SK-N-SH (cell line): ENCODE measurements around the gene NFE2. TPM values are rescaled to one million over a fixed set of nuclear protein-coding genes. Genes with fewer than 3 reads are reported as not detected.

ENCODE experiments used
- CTCF ChIA-PET: fragments of 300-600, 350-600 bp; formaldehyde crosslinking; extraction: SDS; loops from one replicate; lab custom pipeline; 2021; lab: Yijun Ruan, JAX
- POLR2A ChIA-PET: fragments of 350-600 bp; sonication (Branson Sonifier 250); formaldehyde crosslinking; extraction: SDS; loops from one replicate; lab custom pipeline; 2020; ENCODE audit warnings: antibody characterized with exemption, inconsistent platforms; lab: Yijun Ruan, JAX
- DNase-seq: peaks from one replicate; pipeline ENCODE4 v3.0.0; 2012
- H2AFZ ChIP-seq: fragments of 200-600 bp; sonication (generic); 2 replicates; pipeline ENCODE4 v1.8.1; 2016; ENCODE audit warnings: antibody characterized with exemption, mild to moderate bottlenecking, low read depth
- H3F3A ChIP-seq: fragments of 200-600 bp; sonication (generic); replicated peaks from 2 replicates; pipeline ENCODE3; 2016; ENCODE audit warnings: antibody characterized with exemption, mild to moderate bottlenecking; ENCODE audit not compliant: insufficient read depth
- H3K27ac ChIP-seq, 2 experiments: fragments of 200-500 bp in 1 of 2; fragments of 200-600 bp in 1 of 2; sonication (Bioruptor generic) in 1 of 2; sonication (generic), shearing (Covaris generic) in 1 of 2; 2 replicates each; pipeline versions ENCODE4 v1.5.1 to v1.6.1; 2014 to 2016; ENCODE audit warnings: low read depth in 2 of 2, inconsistent platforms in 1 of 2, low read length in 1 of 2, mild to moderate bottlenecking in 1 of 2, mixed read lengths in 1 of 2
- H3K27me3 ChIP-seq: fragments of 200-600 bp; sonication (generic), shearing (Covaris generic); 2 replicates; pipeline ENCODE4 v1.6.1; 2016; ENCODE audit warnings: mixed run types; ENCODE audit not compliant: insufficient read depth
- H3K36me3 ChIP-seq, 2 experiments: fragments of 200-500 bp in 1 of 2; fragments of 200-600 bp in 1 of 2; sonication (Bioruptor generic) in 1 of 2; sonication (generic) in 1 of 2; replicated peaks in 1 of 2; 2 replicates each; pipeline versions ENCODE3 to v1.5.1; 2014 to 2016; ENCODE audit warnings: low read length in 1 of 2, mild to moderate bottlenecking in 1 of 2; ENCODE audit not compliant: insufficient read depth in 2 of 2, control insufficient read depth in 1 of 2
- H3K4me1 ChIP-seq, 2 experiments: fragments of 200-500 bp in 1 of 2; fragments of 200-600 bp in 1 of 2; sonication (Bioruptor generic) in 1 of 2; sonication (generic), shearing (Covaris generic) in 1 of 2; 2 replicates each; pipeline versions ENCODE4 v1.5.1 to v1.6.1; 2014 to 2016; ENCODE audit warnings: low read depth in 1 of 2, low read length in 1 of 2, mixed run types in 1 of 2; ENCODE audit not compliant: insufficient read depth in 2 of 2, control insufficient read depth in 1 of 2
- H3K4me2 ChIP-seq: fragments of 200-600 bp; sonication (generic), shearing (Covaris generic); 2 replicates; pipeline ENCODE4 v1.6.1; 2017; ENCODE audit warnings: mixed run types
- H3K4me3 ChIP-seq, 2 experiments: fragments of 200-500 bp in 1 of 2; fragments of 200-600 bp in 1 of 2; sonication (Bioruptor generic) in 1 of 2; sonication (generic), shearing (Covaris generic) in 1 of 2; 2 replicates each; pipeline versions ENCODE4 v1.5.1 to v1.8.1; 2014 to 2016; ENCODE audit warnings: low read depth in 2 of 2, inconsistent platforms in 1 of 2, low read length in 1 of 2, mild to moderate bottlenecking in 1 of 2, mixed read lengths in 1 of 2, moderate library complexity in 1 of 2
- H3K79me2 ChIP-seq: fragments of 200-600 bp; sonication (generic); 2 replicates; pipeline ENCODE4 v1.8.1; 2017; ENCODE audit warnings: mild to moderate bottlenecking; ENCODE audit not compliant: insufficient read depth
- H3K9ac ChIP-seq: fragments of 200-600 bp; sonication (generic); 2 replicates; pipeline ENCODE4 v1.6.1; 2017; ENCODE audit warnings: mixed run types
- H3K9me2 ChIP-seq: fragments of 200-600 bp; sonication (generic); 2 replicates; pipeline ENCODE4 v1.6.1; 2017; ENCODE audit warnings: mixed run types
- H3K9me3 ChIP-seq: fragments of 200-600 bp; sonication (generic); 2 replicates; pipeline ENCODE4 v1.6.1; 2017; ENCODE audit warnings: mixed run types, mild to moderate bottlenecking, moderate library complexity
- H4K20me1 ChIP-seq: fragments of 200-600 bp; sonication (generic); 2 replicates; pipeline ENCODE4 v1.6.1; 2017; ENCODE audit warnings: mild to moderate bottlenecking, mixed run types; ENCODE audit not compliant: insufficient read depth
- CHD2 ChIP-seq: fragments of 150-350 bp; IDR thresholded peaks from 2 replicates; pipeline ENCODE4 v1.6.1; 2018; ENCODE audit warnings: low read length; ENCODE audit not compliant: partially characterized antibody
- EP300 ChIP-seq, 2 experiments: IDR thresholded peaks; 2 replicates each; pipeline versions ENCODE4 v1.4.0 to v1.6.1; 2012; ENCODE audit warnings: borderline replicate concordance in 1 of 2, low read depth in 1 of 2, low read length in 1 of 2
- FOSL2 ChIP-seq: IDR thresholded peaks from 2 replicates; pipeline ENCODE4 v1.4.0; 2012; ENCODE audit warnings: low read depth, mild to moderate bottlenecking, moderate library complexity, borderline replicate concordance
- FOXJ3 ChIP-seq: sonication (generic); formaldehyde crosslinking; IDR thresholded peaks from 2 replicates; pipeline ENCODE4 v1.5.1; 2020; ENCODE audit warnings: mild to moderate bottlenecking, missing genetic modification reagents
- FOXM1 ChIP-seq: IDR thresholded peaks from 2 replicates; pipeline ENCODE4 v1.4.0; 2012; ENCODE audit warnings: low read depth, mild to moderate bottlenecking
- GABPA ChIP-seq: IDR thresholded peaks from 2 replicates; pipeline ENCODE4 v1.4.0; 2012; ENCODE audit warnings: low read depth, mild to moderate bottlenecking
- MEF2A ChIP-seq: IDR thresholded peaks from 2 replicates; pipeline ENCODE4 v1.4.0; 2012; ENCODE audit warnings: low read depth, borderline replicate concordance
- NFIC ChIP-seq: IDR thresholded peaks from 2 replicates; pipeline ENCODE4 v1.4.0; 2012; ENCODE audit warnings: borderline replicate concordance
- PBX3 ChIP-seq: IDR thresholded peaks from 2 replicates; pipeline ENCODE4; 2012
- POLR2AphosphoS5 ChIP-seq: IDR thresholded peaks from 2 replicates; pipeline ENCODE4 v1.6.1; 2012; ENCODE audit warnings: low read depth, low read length
- RAD21 ChIP-seq: IDR thresholded peaks from 2 replicates; pipeline ENCODE4 v1.6.1; 2012; ENCODE audit warnings: mild to moderate bottlenecking, low read length
- RCOR1 ChIP-seq: fragments of 150-350 bp; IDR thresholded peaks from 2 replicates; pipeline ENCODE4 v1.6.1; 2017; ENCODE audit warnings: antibody characterized with exemption, low read length
- REST ChIP-seq: IDR thresholded peaks from 2 replicates; pipeline ENCODE4 v1.6.1; 2012; ENCODE audit warnings: mild to moderate bottlenecking, low read depth, low read length, moderate library complexity
- RXRA ChIP-seq: IDR thresholded peaks from 2 replicates; pipeline ENCODE4 v1.4.0; 2012; ENCODE audit warnings: low read depth, mild to moderate bottlenecking, borderline replicate concordance
- TAF1 ChIP-seq: IDR thresholded peaks from 2 replicates; pipeline ENCODE4 v1.6.1; 2012; ENCODE audit warnings: low read depth, mild to moderate bottlenecking, low read length, moderate library complexity, borderline replicate concordance
- TCF12 ChIP-seq: IDR thresholded peaks from 2 replicates; pipeline ENCODE4 v1.4.0; 2012
- TEAD4 ChIP-seq: IDR thresholded peaks from 2 replicates; pipeline ENCODE4 v1.4.0; 2012; ENCODE audit warnings: mild to moderate bottlenecking, borderline replicate concordance; ENCODE audit not compliant: insufficient read depth
- USF1 ChIP-seq: IDR thresholded peaks from 2 replicates; pipeline ENCODE4 v1.4.0; 2012; ENCODE audit warnings: low read depth, borderline replicate concordance
- YY1 ChIP-seq: IDR thresholded peaks from 2 replicates; pipeline ENCODE4 v1.4.0; 2012; ENCODE audit warnings: low read depth, mild to moderate bottlenecking
- WGBS: methylation state at CpG from one replicate; pipeline ENCODE4 v1.1.6; 2017; ENCODE audit warnings: low lambda C conversion rate; 5-methylcytosine and 5-hydroxymethylcytosine counted together
- polyA plus RNA-seq, 3 experiments: library from polyadenylated mRNA; depleted of rRNA; stranded (reverse); fragments of >200 nt; gene quantifications; 2 replicates each; pipeline ENCODE4 v1.2.3, GENCODE V29; 2012
- TF ChIP-seq, protein P1 (sequence below): fragments of 200-600 bp; sonication (generic); IDR thresholded peaks from 2 replicates; pipeline ENCODE4 v1.6.1; 2017; ENCODE audit warnings: antibody characterized with exemption, mild to moderate bottlenecking, moderate library complexity

The NFE2 gene
- polyA plus RNA-seq, 1 of the 3 experiments (the other 2 are of a cell fraction) = 0.25 TPM

DNA sequence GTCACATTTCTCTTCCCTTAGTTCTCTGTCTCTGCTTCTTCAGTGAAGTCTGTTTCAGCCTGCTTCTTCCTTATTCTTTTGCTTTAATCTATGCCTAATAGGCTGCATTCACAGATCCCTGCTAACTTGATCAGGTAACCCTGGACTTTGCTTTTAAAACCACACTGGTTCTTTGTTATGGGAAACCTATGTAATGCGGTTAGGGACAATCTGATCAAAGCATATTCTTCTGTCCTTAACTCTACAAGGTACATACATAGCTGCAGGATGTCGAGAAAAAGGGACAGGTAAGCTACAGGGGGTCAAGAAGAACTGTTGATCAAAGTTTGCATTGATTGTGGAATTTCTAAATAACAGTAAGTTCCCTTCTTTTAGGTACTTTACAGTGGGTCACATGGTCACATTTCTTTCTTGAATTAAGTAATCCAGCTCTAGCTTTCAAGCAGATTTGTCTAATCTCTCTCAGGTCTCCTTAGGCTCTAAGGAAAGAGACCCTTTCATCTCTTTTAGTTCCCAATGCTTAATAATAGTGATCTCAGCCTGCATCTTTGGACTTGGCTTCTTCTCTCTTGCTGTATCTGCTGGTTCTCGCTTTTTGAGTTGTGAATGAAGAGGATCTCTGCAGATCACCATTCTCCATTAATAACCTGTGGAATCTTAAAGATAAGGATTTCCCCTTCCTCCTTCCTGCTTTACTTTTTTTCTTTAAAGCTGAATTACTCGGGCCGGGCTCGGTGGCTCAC is 28.0 kb upstream of the NFE2 start:
- 97% methylated on average over 6 of the region's 6 CpGs for WGBS
- H3K4me3 ChIP-seq = no peak overlapping the region
- no peaks in the 10 kb centered on the region for H3K27me3 ChIP-seq

More for the DNA sequence above, 28.0 kb upstream of the NFE2 start:
- CTCF ChIA-PET = interaction anchor here (0.6 to 16.1 kb wide), 5 partner anchors 7 to 114 kb away, joined by 3 to 266 read pairs (median 10); no protein-coding TSS in a partner anchor
- Histone ChIP-seq H3K4me2 (no peak overlapping the region), H3K9ac (no peak overlapping the region), H3K27ac (no peak overlapping the region; a peak in 1 of 4 replicates), H3K36me3 (peaks cover 4 to 8% of the 10 kb centered on the region in 2 experiments), H2AFZ (no peak overlapping the region), H3K4me1 (peaks cover 0 to 9% of the 10 kb centered on the region in 2 experiments; a peak in 2 of 4 replicates), H3K9me2 (no peaks in the 10 kb centered on the region), H3K9me3 (no peaks in the 10 kb centered on the region), H3F3A (peaks cover 3% of the 10 kb centered on the region), H3K79me2 (peaks cover 85% of the 10 kb centered on the region), H4K20me1 (no peaks in the 10 kb centered on the region)
- no peak for TF ChIP-seq POLR2AphosphoS5
- no peak for TF ChIP-seq PBX3
- TF ChIP-seq FOXJ3 = no peak
- no peak for TF ChIP-seq REST
- TF ChIP-seq TCF12 = no peak
- no peak for TF ChIP-seq TAF1
- TF ChIP-seq MEF2A = no peak
- TF ChIP-seq FOXM1 = no peak
- TF ChIP-seq NFIC = no peak
- TF ChIP-seq EP300 (IDR thresholded peaks at IDR 0.05; ENCODE audit: borderline replicate concordance in 1 of 2, low read depth in 1 of 2, low read length in 1 of 2) = no peak
- no peak for TF ChIP-seq YY1
- TF ChIP-seq RAD21 = no peak
- TF ChIP-seq RCOR1 = no peak
- TF ChIP-seq, protein P1, sequence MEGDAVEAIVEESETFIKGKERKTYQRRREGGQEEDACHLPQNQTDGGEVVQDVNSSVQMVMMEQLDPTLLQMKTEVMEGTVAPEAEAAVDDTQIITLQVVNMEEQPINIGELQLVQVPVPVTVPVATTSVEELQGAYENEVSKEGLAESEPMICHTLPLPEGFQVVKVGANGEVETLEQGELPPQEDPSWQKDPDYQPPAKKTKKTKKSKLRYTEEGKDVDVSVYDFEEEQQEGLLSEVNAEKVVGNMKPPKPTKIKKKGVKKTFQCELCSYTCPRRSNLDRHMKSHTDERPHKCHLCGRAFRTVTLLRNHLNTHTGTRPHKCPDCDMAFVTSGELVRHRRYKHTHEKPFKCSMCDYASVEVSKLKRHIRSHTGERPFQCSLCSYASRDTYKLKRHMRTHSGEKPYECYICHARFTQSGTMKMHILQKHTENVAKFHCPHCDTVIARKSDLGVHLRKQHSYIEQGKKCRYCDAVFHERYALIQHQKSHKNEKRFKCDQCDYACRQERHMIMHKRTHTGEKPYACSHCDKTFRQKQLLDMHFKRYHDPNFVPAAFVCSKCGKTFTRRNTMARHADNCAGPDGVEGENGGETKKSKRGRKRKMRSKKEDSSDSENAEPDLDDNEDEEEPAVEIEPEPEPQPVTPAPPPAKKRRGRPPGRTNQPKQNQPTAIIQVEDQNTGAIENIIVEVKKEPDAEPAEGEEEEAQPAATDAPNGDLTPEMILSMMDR = no peak
- no peak for TF ChIP-seq RXRA
- TF ChIP-seq TEAD4 = no peak
- TF ChIP-seq USF1 = no peak
- no peak for TF ChIP-seq CHD2
- no peak for TF ChIP-seq FOSL2
- TF ChIP-seq GABPA = no peak
- no peak for DNase-seq
- POLR2A ChIA-PET = no interaction called here
